Measurements from ENCODE around the gene RIN2. TPM values are rescaled to one million over a fixed set of nuclear protein-coding genes. Genes with fewer than 3 reads are reported as not detected.
A peak's percentile ranks its signal among the peaks of the same experiment; 100 is the strongest.

The RIN2 gene
- total and polyA plus RNA-seq, 4 donors, result 3.4 to 16.6 (median 6.3) TPM

GRCh38 chr20:19769507-19769906, 11.4 kb downstream of the RIN2 start:
- no peak overlapping the region for H3K4me3 ChIP-seq (ENCODE audit: low read depth in 1 of 3, low read length in 3 of 3)
- 90% methylated on average over 2 of the region's 2 CpGs for WGBS
- H3K9ac ChIP-seq (ENCODE audit: low read depth in 1 of 2, low read length in 2 of 2), result no peak overlapping the region
- H3K36me3 ChIP-seq (ENCODE audit: control insufficient read depth in 4 of 4, insufficient read depth in 3 of 4, low read depth in 1 of 4, low read length in 3 of 4), result no peaks in the 10 kb centered on the region
- H3K4me1 ChIP-seq (ENCODE audit: control insufficient read depth in 4 of 4, insufficient read depth in 4 of 4, low read length in 3 of 4), result peaks cover 0 to 2% (median under 1%) of the 10 kb centered on the region in 4 donors
- no peak overlapping the region for H3K27ac ChIP-seq (ENCODE audit: low read depth in 1 of 2, low read length in 2 of 2)
- no peaks in the 10 kb centered on the region for H3K27me3 ChIP-seq (ENCODE audit: control insufficient read depth in 4 of 4, insufficient read depth in 4 of 4, low read length in 3 of 4)
- no peak for DNase-seq (ENCODE audit: low spot score)
- no peaks in the 10 kb centered on the region for H3K9me3 ChIP-seq (ENCODE audit: control insufficient read depth in 4 of 4, low read length in 3 of 4)
- TF ChIP-seq FOXA2 (IDR thresholded peaks at IDR 0.05), result no peak
- TF ChIP-seq NR2F2 (IDR thresholded peaks at IDR 0.05), result no peak
- TF ChIP-seq, protein P1, sequence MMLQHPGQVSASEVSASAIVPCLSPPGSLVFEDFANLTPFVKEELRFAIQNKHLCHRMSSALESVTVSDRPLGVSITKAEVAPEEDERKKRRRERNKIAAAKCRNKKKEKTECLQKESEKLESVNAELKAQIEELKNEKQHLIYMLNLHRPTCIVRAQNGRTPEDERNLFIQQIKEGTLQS (IDR thresholded peaks at IDR 0.05), result no peak
- TF ChIP-seq, protein P2, sequence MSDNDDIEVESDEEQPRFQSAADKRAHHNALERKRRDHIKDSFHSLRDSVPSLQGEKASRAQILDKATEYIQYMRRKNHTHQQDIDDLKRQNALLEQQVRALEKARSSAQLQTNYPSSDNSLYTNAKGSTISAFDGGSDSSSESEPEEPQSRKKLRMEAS (IDR thresholded peaks at IDR 0.05), result no peak
- TF ChIP-seq RAD21 (IDR thresholded peaks at IDR 0.05), result no peak
- TF ChIP-seq GABPA (IDR thresholded peaks at IDR 0.05 in 1 of 2, conservative IDR thresholded peaks at IDR 0.05 in 1 of 2), result no peak
- TF ChIP-seq SP1 (IDR thresholded peaks at IDR 0.05), result no peak
- TF ChIP-seq ZBTB33 (IDR thresholded peaks at IDR 0.05), result no peak
- TF ChIP-seq HNF4G (IDR thresholded peaks at IDR 0.05), result no peak
- no peak for TF ChIP-seq CTCF (IDR thresholded peaks at IDR 0.05; ENCODE audit: low read depth, low read length, missing input control)
- no peak for TF ChIP-seq FOXA1 (IDR thresholded peaks at IDR 0.05)
- TF ChIP-seq TAF1 (conservative IDR thresholded peaks at IDR 0.05), result no peak
- TF ChIP-seq JUND (IDR thresholded peaks at IDR 0.05), result no peak
- TF ChIP-seq EGR1 (IDR thresholded peaks at IDR 0.05; ENCODE audit: low read depth in 2 of 2), result no peak
- TF ChIP-seq HNF4A (conservative IDR thresholded peaks at IDR 0.05), result no peak
- no peak for TF ChIP-seq RXRA (IDR thresholded peaks at IDR 0.05)

DNA sequence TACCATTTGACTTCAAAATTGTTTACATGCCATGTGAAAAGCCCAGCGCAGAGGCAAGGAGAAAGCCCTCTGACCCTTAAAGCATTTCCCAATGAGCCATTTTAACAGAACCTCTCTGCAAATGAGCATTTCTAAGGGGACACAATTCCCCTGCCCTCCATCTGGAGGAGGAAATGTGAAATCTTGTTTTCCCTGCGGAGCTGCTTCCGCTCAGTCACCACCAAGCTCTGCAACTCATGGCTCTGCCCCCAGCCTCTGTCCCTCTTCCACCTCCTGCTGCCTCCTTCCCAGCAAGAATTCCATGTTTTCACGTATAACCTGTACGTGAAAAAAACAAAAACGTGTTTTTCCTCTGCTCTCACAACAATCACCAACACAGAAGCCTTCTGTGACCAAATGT, 12.3 kb downstream of the RIN2 start:
- Histone ChIP-seq H3K4me3 (ENCODE audit: low read depth in 1 of 3, low read length in 3 of 3) (no peak overlapping the region), H3K36me3 (ENCODE audit: control insufficient read depth in 4 of 4, insufficient read depth in 3 of 4, low read depth in 1 of 4, low read length in 3 of 4) (no peaks in the 10 kb centered on the region), H3K27me3 (ENCODE audit: control insufficient read depth in 4 of 4, insufficient read depth in 4 of 4, low read length in 3 of 4) (no peaks in the 10 kb centered on the region), H3K27ac (ENCODE audit: low read depth in 1 of 2, low read length in 2 of 2) (no peak overlapping the region), H3K9ac (ENCODE audit: low read depth in 1 of 2, low read length in 2 of 2) (no peak overlapping the region), H3K9me3 (ENCODE audit: control insufficient read depth in 4 of 4, low read length in 3 of 4) (no peaks in the 10 kb centered on the region), H3K4me1 (ENCODE audit: control insufficient read depth in 4 of 4, insufficient read depth in 4 of 4, low read length in 3 of 4) (peaks cover 0 to 2% (median under 1%) of the 10 kb centered on the region in 4 donors)
- no peak for DNase-seq (ENCODE audit: low spot score)
- TF ChIP-seq REST (IDR thresholded peaks at IDR 0.05) (no peak), NR2F2 (IDR thresholded peaks at IDR 0.05) (peak; percentile 33)
- 68% methylated on average over 6 of the region's 6 CpGs for WGBS

All from liver (tissue), 9 donors.